GM21423 (cell line): ENCODE data around the gene FAM151B.
"Not testable (repeated sequence)": the region's sequence is repeated elsewhere in the genome, so short reads cannot be mapped to it uniquely, and the experiment has no call there.

ENCODE experiments used
- ATAC-seq: cut with Tn5 transposase; IDR thresholded peaks from one replicate; pipeline ENCODE4 v1.9.1; 2021; ENCODE audit warnings: mild to moderate bottlenecking, moderate library complexity; ENCODE audit not compliant: unreplicated experiment

Gene FAM151B

DNA sequence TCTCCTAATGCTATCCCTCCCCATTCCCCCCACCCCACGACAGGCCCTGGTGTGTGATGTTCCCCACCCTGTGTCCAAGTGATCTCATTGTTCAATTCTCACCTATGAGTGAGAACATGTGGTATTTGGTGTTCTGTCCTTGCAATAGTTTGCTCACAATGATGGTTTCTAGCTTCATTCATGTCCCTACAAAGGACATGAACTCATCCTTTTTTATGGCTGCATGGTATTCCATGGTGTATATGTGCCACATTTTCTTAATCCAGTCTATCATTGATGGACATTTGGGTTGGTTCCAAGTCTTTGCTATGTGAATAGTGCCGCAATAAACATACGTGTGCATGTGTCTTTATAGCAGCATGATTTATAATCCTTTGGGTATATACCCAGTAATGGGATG lies 92.4 kb downstream of the FAM151B start:
- not testable (repeated sequence) for ATAC-seq

DNA sequence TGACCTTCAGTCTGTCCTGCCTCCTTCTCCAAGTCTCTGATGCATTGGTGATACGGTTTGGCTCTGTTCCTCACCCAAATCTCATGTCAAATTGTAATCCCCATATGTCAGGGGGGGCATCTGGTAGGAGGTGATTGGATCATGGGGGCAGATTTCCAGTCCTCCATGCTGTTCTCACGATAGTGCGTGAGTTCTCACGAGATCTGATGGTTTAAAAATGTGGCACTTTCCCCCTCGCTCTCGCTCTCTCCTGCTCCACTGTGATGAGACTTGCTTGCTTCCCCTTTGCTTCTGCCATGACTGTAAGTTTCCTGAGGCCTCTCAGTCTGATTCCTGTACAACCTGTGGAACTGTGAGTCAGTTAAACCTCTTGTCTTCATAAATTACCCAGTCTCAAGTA lies 96.9 kb downstream of the FAM151B start:
- ATAC-seq = no peak

DNA sequence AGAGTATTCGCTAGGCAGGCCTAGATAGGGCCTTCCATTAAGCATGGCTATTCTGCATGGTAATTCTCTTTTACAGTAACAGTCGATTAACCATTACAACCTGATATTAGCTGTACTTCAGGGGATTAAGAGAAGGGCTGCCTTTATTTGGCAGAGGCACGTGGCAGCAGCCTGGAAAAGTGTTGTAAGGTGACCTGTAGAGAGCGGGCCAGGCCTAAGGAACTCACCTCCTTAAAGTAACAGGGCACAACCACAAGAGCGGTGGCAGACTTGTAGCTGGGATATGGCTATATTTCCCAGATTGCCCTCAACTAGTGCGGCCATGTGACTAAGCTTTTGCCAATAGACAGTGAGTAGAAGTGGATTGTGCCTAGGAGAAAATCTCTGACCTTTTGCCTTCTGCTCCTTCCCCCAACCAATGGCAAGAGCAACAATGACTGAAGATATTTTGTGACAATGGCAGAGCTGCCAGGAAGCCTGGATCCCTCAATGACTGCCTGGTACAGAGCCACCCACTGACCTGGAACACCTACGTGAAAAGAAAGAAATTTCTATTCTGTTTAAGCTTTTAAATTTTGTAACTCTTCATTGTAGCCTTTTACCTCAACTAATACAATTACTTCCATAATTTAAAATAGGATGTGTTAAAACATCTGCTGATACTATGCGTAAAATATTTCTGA lies 101.1 kb downstream of the FAM151B start:
- no peak for ATAC-seq

DNA sequence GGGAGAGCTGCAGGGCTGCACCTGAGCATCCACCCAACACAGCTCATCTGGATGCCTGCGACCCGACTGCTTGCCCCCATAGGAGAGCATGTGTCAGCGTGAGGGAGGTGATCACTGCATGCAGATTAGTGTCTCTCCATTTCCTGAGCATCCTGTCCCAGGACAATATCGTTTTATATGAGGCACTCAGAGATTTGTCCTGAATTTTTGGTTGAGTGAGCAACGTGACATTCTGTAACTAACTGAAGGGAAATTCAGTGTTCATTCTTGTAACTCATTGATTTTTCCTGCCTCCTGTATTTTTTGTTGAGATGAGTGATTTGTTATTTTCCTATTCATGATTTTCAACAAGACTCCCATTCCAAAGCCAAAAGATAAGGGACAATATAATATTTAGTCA lies 102.9 kb downstream of the FAM151B start:
- no peak for ATAC-seq

DNA sequence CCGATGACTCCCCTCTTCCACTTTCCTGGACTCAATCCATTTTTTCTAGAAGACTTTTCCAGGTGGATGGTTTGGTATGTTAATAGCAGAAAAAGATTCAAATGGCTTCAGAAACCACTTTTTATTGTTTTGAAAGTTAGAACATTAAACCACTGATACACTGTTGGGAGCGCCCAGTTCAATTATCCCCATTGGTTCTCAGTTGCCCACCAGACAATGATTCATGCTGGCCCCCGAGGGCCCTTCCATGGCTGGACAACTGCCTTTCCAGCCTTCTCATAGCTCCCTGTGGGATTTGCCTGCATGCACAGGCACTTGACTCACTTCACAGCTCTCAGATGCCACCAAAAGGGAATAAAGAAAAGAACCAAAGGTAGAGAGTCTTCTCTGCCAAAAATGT lies 103.5 kb downstream of the FAM151B start:
- ATAC-seq = no peak

DNA sequence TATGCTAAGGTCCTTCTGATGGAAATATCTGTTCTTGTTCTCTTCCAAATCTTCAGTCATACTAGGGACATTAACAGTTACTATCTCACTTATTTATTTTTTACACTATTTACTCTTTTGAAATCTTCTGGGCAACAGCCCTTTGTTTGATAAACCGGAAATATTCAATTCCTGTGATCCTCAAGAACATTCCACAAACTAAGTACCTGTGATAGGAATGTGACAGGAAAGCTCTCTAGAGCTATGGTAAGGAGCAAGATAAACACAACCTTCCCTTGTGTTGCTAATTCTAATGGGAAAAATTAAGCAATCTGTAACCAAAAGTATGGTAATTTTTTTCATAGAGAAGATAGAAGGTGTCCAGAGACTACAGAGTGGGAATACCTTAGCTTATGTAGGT lies 104.2 kb downstream of the FAM151B start:
- no peak for ATAC-seq
